GM21825 (cell line): ENCODE data around the gene SNRPB2.

Source experiments
- ATAC-seq: cut with Tn5 transposase; IDR thresholded peaks from one replicate; pipeline ENCODE4 v1.9.1; 2021; ENCODE audit warnings: mild to moderate bottlenecking, moderate library complexity; ENCODE audit not compliant: unreplicated experiment

The SNRPB2 gene

GRCh38 chr20:16729080-16729479 is 746 bp upstream of the SNRPB2 start:
- no peak for ATAC-seq

- no peak for ATAC-seq
These were observed 2.8 kb downstream of the SNRPB2 start for GRCh38 chr20:16732506-16733152.

GRCh38 chr20:16740365-16741072 is 10.7 kb downstream of the SNRPB2 start:
- ATAC-seq, result no peak

GRCh38 chr20:16744178-16744807 is 14.5 kb downstream of the SNRPB2 start:
- ATAC-seq, result no peak

- ATAC-seq, result no peak
These were observed 15.4 kb downstream of the SNRPB2 start for GRCh38 chr20:16745204-16745603.

- no peak for ATAC-seq
These were observed 17.5 kb downstream of the SNRPB2 start for GRCh38 chr20:16747291-16747811.

- ATAC-seq, result no peak
These were observed 18.6 kb downstream of the SNRPB2 start, which contains the start of gene OTOR for GRCh38 chr20:16748308-16748900. Gene OTOR (plus strand): TSS chr20:16748358. CDS start chr20:16748402, 44 bp downstream.

- no peak for ATAC-seq
These were observed 19.7 kb downstream of the SNRPB2 start for GRCh38 chr20:16749573-16749972.

- ATAC-seq, result no peak
These were observed 22.3 kb downstream of the SNRPB2 start for GRCh38 chr20:16752082-16752481.

- ATAC-seq, result no peak
These were observed 23.1 kb downstream of the SNRPB2 start for GRCh38 chr20:16752901-16753300.

- ATAC-seq, result peak; percentile 70
These were observed 28.8 kb downstream of the SNRPB2 start for GRCh38 chr20:16758454-16759180.

GRCh38 chr20:16759181-16759563 is 29.3 kb downstream of the SNRPB2 start:
- ATAC-seq, result no peak

- no peak for ATAC-seq
These were observed 30.8 kb downstream of the SNRPB2 start for GRCh38 chr20:16760431-16761304.

GRCh38 chr20:16761305-16761829 is 31.5 kb downstream of the SNRPB2 start:
- ATAC-seq, result peak; percentile 56

GRCh38 chr20:16764560-16764959 is 34.7 kb downstream of the SNRPB2 start:
- no peak for ATAC-seq

GRCh38 chr20:16771213-16771612 is 41.4 kb downstream of the SNRPB2 start:
- ATAC-seq, result no peak

- no peak for ATAC-seq
These were observed 46.1 kb downstream of the SNRPB2 start for GRCh38 chr20:16775961-16776360.

GRCh38 chr20:16777126-16777525 is 47.3 kb downstream of the SNRPB2 start:
- ATAC-seq, result no peak

- no peak for ATAC-seq
These were observed 48.3 kb downstream of the SNRPB2 start for GRCh38 chr20:16778159-16778558.

GRCh38 chr20:16781496-16781895 is 51.7 kb downstream of the SNRPB2 start:
- no peak for ATAC-seq
